NCI-H2081 (cell line): Measurements from ENCODE around the gene KRT28.

ENCODE experiments used
- DNase-seq, 2 experiments: peaks; one replicate each; lab custom pipeline; 2025; lab: John Stamatoyannopoulos, UW

KRT28 gene, protein sequence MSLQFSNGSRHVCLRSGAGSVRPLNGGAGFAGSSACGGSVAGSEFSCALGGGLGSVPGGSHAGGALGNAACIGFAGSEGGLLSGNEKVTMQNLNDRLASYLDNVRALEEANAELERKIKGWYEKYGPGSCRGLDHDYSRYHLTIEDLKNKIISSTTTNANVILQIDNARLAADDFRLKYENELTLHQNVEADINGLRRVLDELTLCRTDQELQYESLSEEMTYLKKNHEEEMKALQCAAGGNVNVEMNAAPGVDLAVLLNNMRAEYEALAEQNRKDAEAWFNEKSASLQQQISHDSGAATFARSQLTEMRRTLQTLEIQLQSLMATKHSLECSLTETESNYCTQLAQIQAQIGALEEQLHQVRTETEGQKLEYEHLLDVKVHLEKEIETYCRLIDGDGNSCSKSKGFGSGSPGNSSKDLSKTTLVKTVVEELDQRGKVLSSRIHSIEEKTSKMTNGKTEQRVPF

DNA sequence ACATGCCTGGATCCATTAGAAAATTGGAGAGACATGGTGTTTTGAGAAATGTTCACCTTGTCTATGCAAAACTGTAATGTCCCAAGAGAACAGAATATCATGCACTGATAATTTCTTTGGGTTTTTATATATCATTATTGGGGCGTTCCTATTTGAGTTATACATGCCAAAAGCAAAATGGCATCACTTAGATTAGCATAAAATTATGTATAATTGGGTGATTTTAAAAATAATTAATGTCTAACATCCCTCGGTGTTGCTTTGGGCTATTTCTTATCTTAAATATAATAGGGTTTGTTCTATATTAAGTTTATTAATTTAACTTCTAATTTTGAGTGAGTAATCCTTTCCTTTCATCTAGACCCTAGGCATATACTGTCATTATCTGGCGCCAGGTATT is at the start of gene KRT28:
KRT28 (minus strand) TSS at position 101 of the 400 bp plus-strand sequence; CDS start at position 35, 66 bp downstream.
- DNase-seq, result no peak

DNA sequence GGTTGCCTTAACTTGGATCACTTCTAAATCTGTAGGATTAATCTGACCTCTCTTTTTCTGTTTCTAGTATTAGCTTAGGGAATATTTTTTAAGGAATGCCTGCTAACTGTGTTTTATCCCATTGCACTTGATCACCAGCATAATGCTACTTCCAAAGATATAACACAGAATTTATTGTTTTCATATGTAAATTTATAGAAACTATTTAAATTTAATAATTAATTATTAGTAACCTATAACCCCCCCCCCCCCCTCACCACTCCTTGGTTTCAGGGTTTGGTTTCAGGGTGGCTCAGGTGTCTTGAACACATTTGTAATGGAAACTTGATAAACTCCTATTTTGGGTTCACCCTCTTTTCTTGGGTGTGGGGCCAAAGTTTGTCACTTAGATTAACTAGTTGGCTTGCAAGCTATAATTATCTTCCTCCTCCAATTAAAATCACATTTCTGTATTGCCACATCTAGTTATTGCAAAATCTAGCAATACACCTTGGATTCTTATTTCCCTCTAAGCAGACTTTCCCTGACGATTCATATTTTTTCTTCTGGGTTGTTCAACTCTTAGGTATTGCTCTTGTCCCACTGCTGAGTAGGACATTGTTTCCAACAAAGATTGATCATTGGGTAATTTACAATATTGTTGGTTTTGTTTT is 49.0 kb upstream of the KRT28 start:
- no peak for DNase-seq

DNA sequence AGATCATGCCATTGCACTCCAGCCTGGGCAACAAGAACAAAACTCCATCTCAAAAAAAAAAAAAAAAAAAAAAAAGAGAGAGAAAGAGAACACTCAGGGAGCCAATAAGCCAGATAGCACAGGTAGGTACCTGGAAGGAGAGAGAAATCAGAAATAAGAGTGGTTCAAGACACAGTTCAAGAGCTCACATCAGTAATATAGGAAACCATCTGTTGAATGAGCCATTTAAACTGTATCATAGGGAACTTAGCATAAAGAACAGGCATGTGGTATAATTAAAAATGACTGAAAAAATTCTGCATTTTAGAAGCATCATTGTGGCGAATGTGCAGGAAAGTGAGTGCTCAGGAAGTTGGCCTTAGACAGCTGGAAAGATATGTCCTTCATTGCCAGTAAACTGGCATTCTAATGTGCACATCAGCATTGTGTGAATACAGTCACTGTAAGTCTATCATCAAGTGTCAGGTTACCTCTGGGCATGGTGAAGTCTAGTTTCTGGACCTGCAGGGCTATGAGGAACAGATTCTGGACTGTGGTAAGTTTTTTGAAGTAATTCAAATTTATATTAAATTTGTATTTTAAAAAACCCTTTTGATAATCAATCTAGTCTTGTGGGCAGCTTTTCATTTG is 46.9 kb upstream of the KRT28 start:
- DNase-seq, result no peak

DNA sequence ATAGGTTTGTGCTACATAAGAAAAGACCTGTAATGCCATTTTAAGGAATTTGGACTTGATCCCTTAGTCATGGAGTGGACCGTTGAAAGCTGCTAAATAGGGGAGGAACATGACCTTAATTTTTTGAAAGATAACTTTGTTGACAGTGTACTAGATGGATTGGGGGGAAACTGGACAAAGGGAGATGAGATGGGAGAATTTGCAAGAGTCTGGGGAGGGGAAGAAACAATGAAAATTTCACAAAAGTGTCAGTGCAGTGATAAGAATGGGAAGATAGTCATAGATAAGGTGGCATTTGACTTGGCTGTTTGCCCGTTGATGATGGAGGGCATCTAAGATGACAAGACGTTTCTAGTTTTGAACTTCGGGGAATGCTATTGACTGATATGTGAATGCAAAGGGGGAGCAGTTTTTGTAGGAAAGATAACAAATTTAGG is 44.9 kb upstream of the KRT28 start:
- DNase-seq, result no peak

DNA sequence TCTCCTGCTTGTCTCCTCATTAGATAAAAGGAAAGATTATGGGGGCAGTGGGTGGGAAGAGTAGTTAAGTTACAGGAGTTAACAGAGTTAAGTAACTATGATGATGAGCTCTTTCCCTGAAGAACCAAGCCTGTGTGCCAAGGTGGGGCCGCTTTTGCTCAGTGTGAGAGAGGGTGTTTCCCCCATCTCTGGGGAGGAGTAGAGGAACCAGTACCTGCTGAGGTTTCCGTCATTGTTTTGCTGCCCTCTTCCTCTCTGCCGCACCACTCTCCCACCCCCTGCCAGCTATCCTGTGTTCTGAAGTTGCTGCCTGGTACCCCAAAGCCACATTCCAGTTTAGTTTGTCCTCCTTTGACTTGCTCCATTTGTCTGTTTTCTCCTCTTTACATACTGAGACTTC is 43.5 kb upstream of the KRT28 start:
- no peak for DNase-seq

DNA sequence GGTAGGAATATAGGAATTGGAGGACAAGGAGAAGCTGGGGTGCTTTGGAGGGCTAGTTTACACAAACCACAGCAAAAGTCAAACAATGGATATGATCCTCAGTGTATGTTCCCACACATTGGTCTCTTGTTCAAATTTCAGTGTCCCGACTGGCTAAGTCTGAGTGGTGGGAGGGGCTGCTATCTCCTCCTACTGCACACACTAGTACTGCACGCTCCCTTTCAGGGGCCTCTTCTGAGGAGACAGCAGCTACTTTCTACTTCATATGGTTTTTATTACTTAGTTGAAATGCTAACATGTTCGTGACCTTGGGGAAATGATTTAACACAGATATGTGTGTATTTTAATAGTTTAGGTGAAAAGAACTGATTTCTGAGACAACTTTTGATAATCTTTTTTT is 41.5 kb upstream of the KRT28 start:
- no peak for DNase-seq

DNA sequence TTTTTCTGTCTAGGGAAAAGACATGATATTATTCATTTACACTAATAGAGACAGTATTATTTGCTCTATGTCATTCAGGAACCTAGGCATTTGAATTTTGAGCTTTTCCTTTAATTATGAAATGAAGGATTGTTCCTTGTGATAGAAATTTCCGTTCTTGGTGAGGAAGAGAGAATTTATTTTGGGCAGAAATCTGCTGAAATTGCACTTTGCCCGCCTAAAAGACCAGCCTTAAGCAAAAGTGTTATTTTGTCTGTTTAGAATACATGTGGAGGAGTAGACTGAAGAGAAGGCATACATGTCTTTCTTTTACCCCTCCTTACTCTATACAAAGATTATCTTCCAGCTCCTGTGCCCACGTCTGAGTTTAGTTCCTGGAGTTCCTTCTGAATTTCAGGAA is 39.4 kb upstream of the KRT28 start:
- no peak for DNase-seq

DNA sequence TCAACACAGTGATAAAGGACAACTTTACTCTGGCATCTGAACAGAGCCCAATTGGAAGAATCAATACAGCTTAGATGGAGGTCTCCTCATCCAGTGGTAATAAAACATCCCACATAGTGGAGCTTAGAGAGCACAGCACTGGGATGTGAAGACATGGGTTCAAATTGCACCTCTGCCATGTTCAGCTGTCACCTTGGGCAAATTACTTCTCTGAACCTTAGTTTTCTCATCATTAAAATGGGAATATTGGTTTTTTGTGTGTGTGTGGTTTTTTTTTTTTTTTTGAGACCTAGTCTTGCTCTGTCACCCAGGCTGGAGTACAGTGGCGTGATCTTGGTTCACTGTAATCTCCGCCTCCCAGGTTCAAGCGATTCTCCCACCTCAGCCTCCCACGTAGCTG is 36.3 kb upstream of the KRT28 start:
- no peak for DNase-seq

DNA sequence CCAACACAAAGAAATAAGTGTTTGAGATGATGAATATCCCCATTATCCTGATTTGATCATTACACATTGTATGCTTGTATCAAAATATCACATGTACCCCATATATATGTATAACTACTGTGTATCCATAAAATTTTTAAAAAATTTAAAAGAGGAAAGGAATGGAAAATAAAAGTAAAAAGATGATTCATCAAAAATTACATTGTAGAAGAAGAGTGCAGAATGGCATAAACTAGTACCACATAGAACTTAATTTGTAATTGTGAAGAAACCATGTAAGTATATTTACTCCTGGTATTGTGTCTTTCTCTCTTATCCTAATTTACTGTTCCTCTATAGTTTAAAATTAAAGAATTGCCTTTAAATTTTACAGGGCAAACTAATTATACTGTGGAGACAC is 34.1 kb upstream of the KRT28 start:
- DNase-seq, result no peak

DNA sequence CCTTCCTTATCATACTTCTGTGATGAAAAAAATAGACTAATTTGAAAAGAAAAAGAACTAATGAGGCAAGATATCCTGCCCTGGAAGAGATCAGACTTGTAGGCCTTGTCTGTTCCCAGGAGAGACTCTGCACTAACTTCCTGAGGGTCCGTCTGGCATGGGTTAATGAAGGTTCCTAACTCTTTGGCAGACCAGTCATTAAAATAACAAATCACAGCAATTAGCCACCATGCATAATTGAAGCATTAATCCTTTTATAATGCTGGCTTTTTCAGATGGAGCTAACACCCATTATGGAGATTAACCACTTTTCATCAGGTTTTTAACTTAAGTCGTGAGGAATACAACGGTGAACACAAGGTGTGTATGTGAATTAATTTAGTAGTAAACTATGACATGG is 33.1 kb upstream of the KRT28 start:
- no peak for DNase-seq

DNA sequence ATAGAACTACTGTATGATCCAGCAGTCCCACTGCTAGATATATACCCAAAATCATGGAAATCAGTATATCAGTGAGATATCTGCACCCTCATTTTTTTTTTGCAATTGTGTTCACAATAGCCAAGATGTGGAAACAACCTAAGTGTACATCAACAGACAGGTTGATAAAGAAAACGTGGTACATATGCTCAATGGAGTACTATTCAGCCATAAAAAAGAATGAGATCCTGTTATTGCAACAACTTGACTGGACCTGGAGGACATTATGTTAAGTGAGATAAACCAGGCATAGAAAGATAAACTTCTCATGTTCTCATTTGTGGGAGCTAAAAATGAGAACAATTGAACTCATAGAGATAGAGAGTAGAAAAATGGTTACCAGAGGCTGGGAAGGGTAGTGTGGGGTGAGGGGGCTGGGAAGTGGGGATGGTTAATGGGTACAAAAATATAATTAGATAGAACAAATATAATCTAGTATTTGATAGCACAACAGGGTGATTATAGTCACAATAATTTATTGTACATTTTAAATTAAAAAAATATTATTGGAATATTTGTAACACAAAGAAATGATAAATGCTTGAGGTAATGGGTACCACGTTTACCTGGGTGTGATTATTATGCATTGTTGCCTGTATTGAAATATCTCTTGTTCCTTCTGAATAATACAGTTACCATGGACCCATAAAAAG is 30.5 kb upstream of the KRT28 start:
- no peak for DNase-seq

DNA sequence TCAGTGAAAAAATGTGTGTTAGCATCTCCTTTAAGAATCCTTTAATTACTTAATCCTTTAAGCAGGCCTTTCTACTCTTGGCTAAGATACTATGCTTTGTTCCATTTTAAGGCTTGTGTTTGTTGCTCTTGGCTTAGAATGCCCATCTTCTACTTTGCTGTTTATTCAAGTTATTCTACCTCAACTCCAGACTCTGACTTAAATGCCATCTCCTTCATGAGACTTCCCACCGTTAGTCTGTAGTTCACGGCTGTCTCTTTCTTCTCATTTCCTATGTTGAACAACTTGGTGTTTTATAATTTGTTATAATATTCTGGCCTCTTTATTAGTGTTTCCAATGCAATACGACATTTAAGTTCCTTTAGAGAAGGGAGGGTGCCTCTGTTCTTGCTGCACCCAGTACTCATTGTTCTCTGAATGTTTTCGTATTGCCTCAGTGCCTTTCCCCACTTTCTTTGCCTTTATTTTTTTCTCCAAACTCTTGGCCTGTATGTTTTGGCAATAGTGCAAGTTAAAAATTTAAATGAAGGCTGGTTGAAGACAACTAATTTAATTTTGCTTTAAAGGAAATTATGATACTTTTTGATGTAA is 28.8 kb upstream of the KRT28 start:
- no peak for DNase-seq

DNA sequence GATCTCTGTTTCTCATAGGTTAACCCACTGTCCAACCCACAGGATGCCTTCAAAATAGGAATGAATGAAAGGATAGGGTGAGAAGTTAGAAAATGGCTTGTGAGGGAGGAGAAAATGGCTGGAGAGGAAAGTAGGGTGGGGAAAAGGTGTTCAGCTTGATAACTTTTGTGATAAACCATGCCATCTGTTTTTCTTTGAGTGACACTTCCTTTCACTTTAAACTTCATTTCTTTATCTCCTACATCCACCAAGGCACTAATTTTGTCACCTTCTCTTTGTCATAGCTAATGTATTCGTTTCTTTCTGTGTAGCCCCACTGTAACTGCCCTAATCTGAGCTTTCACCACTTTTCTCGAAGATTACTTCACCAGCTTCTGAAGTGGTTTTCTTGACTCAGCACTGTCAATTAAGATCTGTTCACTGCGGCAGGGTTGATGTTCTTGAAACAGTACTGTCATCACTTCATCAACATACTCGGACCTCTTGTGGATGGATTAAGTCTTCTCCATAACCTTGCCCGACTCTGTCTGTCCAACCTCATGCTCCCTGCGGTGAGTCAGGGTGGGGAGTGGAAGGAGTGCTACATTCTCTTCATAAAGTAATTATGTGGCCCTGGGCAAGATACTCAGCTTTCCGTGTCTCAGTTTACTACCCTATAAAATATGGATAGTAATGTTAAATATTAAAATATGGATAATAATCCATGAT is 28.1 kb upstream of the KRT28 start:
- no peak for DNase-seq

DNA sequence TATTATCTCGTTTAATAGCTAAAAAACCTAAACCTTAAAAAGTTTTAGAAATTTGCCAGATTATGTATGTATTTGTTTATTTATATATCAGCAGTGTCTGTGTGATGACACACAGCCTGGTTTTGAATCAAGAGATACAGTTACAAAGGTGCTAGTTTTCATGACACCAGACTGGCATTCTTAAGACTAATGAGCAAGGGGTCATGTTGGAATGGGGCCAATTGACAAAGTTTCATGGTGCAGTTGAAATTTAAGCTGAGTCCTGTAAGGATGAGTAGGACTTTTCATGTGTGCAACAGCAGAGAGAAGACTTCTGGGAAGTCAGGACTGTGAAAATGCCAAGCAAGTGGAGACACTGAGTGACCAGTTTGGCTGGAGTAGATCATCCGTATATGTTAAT is 25.8 kb upstream of the KRT28 start:
- DNase-seq, result no peak

DNA sequence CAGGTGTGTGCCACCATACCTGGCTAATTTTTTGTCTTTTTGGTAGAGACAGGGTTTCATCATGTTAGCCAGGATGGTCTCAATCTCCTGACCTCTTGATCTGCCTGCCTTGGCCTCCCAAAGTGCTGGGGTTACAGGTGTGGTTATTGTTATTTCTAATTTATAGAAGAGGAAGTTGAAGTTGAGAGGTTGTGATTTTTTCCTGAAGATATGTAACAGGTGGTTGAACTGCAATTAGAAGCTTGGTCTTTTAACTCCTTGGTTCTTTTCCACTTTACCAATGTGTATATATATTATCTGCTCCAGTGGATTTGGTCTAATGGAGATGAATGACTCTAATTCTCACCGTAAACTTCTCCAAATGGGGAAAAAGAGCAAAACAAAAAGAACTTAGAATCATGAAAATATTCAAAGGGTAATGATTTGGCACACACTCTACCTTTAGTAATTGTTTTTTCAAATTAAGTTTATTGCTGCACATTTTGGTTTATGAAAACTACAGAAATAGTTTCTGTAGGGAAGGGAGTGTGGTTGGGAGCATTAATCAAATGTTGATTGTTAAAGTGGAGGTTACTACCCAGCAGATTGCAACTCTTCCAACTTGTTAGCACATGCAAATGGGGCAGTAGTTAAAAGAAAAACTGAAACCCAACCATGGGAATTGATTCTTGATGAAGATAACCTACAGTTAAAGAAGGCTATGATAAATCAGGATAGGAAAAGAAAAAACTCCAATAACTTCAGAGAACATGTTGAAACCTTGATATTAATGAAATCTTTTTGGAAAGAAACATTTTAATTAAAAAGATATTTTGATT is 24.5 kb upstream of the KRT28 start:
- DNase-seq, result no peak

DNA sequence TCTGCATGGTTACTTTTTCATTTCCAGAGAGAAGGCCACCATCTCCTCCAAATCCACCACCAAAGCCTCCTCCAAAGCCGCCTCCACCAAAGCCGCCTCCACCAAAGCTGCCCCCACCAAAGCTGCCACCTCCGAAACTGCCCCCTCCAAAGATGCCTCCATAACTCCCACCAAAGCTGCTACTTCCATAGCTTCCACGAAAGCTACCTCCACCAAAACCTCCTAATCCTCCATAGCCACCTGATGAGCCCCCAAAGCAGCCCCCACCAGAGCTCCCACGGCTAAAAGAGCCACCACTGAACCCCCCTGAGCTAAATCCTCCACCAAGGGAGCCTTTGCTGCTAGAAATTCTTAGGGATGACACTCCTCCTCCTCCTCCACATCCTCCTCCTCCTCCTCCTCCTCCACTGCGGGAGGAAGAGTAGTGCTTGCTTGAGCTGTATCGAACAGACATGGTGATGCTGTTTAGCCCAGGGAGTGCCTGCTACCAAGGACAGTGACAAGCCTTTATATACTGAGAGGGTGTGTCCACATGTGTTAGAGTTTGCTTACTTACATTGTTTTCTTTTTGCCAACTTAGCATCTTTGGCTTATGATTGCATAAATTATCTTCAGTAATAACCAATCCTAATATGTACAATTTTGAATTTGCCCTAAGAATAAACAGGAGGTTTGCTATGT is 22.5 kb upstream of the KRT28 start, which contains the start of gene KRT10:
KRT10 (minus strand) TSS at position 483 of the 681 bp plus-strand sequence; CDS start at position 454, 29 bp downstream.
- DNase-seq, result no peak

DNA sequence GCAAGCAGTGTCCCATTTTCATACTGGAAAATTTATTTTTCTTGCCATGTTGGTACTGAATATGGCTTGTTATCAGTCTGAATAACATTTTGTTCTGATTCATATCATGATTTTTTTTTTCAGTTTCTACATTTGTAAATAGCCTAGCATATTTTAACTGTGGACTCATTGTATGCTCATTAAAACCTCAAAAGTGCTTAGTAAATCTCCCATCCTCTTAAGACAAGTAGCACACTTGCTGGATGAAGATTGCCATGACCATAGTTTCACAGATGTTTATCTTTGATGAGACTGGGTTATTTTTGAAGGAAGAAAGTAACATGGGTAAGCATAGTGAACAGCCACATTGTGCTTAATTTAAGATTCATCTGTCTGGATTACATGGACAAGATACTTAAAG is 21.8 kb upstream of the KRT28 start:
- no peak for DNase-seq

DNA sequence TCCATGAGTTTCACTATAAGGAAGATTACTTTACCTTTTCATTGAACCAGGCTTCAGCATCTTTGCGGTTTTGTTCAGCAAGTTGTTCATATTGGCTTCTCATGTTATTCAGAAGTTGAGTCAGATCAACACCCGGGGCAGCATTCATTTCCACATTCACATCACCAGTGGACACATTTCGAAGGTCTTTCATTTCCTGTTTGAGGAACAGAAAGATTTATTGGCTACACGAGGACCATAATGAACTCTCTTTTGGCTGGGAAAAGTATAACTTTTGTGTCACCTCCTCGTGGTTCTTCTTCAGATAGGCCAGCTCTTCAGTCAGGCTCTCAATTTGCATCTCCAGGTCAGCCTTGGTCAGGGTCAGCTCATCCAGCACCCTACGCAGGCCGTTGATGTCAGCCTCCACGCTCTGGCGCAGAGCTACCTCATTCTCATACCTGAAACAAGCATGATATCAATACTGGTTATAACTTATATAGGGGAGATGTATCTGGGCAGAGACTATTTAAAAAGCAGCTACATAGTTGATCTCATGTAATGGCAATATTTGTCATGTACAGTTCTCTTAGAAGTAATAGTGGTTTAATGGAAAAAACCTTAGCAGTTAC is 20.6 kb upstream of the KRT28 start:
- no peak for DNase-seq

DNA sequence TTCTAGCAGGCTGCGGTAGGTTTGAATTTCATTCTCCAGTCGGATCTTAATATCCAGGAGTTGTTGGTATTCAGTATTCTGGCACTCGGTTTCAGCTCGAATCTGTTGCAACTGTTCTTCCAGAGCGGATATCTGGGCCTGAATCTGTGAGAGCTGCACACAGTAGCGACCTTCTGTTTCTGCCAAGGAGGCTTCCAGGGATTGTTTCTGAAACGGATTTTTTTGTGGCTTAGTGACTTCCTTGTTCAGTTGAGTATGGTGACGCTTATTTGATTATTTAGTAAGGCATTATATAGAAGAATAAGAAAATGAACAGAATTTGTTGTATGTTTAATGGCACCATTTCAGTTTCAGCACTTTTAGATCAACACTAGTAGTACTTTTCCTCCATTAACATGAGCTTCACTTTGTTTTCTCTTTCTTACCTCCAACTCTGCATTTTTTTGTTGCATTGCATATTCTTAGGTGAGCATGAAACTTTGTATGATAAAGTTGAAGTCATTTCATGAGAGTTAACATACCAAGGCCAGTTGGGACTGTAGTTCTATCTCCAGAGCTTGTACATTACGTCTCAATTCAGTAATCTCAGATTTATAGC is 19.9 kb upstream of the KRT28 start:
- DNase-seq, result no peak
